OCI-LY3 (cell line): ENCODE results near the gene TGFBR1.

Experiments
- H2AFZ ChIP-seq: fragments of 200-600, 300-600 bp; shearing (Covaris generic); 2 replicates; pipeline ENCODE4 v1.6.0; 2014; ENCODE audit warnings: antibody characterized with exemption, low read depth, low read length
- H3K27ac ChIP-seq: fragments of 200-600, 300-600 bp; sonication (generic); 2 replicates; pipeline ENCODE4 v1.5.1; 2014; ENCODE audit warnings: mild to moderate bottlenecking, low read length, moderate library complexity, mixed read lengths
- H3K27me3 ChIP-seq: fragments of 200-600, 300-600 bp; sonication (generic); 2 replicates; pipeline ENCODE4 v1.6.1; 2014; ENCODE audit warnings: low read depth, low read length, mixed read lengths
- H3K36me3 ChIP-seq: fragments of 200-600, 300-600 bp; sonication (generic); replicated peaks from 2 replicates; pipeline ENCODE3; 2014; ENCODE audit warnings: low read depth, low read length, mixed read lengths
- H3K4me1 ChIP-seq: fragments of 300-600, 200-600 bp; sonication (generic); 2 replicates; pipeline ENCODE4 v1.6.1; 2014; ENCODE audit warnings: low read length, mixed read lengths
- H3K4me2 ChIP-seq: fragments of 200-600, 300-600 bp; sonication (generic); 2 replicates; pipeline ENCODE4 v1.6.1; 2014; ENCODE audit warnings: low read length, mixed read lengths
- H3K4me3 ChIP-seq: fragments of 300-600, 200-600 bp; sonication (generic); 2 replicates; pipeline ENCODE4 v1.5.1; 2014; ENCODE audit warnings: antibody characterized with exemption, mild to moderate bottlenecking, low read length, moderate library complexity
- H3K79me2 ChIP-seq: fragments of 300-600, 200-600 bp; shearing (Covaris generic); 2 replicates; pipeline ENCODE4 v1.6.1; 2014; ENCODE audit warnings: mild to moderate bottlenecking, low read length, mixed read lengths
- H3K9ac ChIP-seq: fragments of 300-600, 200-600 bp; shearing (Covaris generic); 2 replicates; pipeline ENCODE4 v1.6.0; 2014; ENCODE audit warnings: mild to moderate bottlenecking, low read length, moderate library complexity
- H3K9me3 ChIP-seq: fragments of 200-600, 300-600 bp; shearing (Covaris generic); 2 replicates; pipeline ENCODE4 v1.6.1; 2014; ENCODE audit warnings: low read length, mixed read lengths; ENCODE audit not compliant: insufficient read depth
- H4K20me1 ChIP-seq: fragments of 200-600, 300-600 bp; sonication (generic); 2 replicates; pipeline ENCODE4 v1.6.1; 2016; ENCODE audit warnings: low read length, mixed read lengths; ENCODE audit not compliant: insufficient read depth
- EZH2phosphoT487 ChIP-seq: fragments of 200-600 bp; shearing (Covaris generic); IDR thresholded peaks from 2 replicates; pipeline ENCODE4 v1.6.1; 2018; ENCODE audit warnings: antibody characterized with exemption, mixed run types, low read depth
- TF ChIP-seq, protein P1 (sequence below): fragments of 200-600, 300-600 bp; sonication (generic); IDR thresholded peaks from 2 replicates; pipeline ENCODE4 v1.5.1; 2014; ENCODE audit warnings: antibody characterized with exemption, low read length, low read depth

TGFBR1 gene

DNA sequence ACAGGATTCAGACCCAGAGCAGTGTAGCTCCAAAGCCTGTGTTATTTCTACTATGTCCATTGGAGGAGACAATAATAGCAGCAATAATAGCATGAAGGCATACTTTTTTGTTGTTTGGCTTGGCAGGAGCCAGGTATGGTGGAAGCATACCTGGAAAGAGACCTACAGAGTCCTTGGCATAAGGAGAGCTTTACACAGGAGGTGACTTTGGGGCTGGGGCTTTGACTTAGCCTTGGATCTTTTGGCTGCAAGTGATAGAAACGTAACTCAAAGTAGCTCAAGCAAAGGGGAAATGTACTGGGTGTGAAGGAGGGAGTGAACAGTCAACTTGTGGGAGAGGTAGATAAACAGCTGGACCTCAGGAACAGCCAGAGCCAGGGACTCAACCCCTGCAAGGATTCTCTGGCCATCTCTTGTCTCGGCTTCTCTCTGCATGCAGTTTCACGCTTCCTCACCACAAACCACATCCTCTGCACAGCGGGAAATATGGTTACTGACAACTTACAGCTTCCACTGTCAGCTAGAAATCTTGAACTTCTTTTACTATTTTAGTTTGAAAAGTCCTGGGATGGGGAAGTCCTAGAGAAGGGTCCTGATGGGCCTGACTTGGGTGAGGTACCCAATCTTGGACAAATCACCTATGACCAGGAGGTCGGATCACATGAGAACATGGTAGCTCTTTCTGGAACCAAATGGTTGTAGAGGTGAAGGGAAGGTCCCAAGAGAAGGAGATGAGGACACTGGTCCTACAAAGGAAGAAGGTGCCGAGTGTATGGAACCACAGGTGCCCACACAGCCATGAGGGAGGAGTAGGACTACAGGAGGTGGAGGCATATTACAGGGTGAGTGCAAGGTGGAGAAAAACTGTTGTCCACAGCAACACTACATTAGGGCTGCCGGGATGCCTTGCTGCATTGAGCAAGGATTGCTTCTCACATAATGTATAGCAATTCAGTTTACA, 47.0 kb upstream of the TGFBR1 start:
- Histone ChIP-seq H3K4me2 (peak overlapping the region; percentile 88), H3K27me3 (peaks cover 3% of the 10 kb centered on the region; the same call in 1 of the 2 replicates), H4K20me1 (no peaks in the 10 kb centered on the region), H2AFZ (peak overlapping the region; percentile 60; the same call in 1 of the 2 replicates), H3K36me3 (no peaks in the 10 kb centered on the region), H3K9me3 (no peaks in the 10 kb centered on the region), H3K27ac (peak overlapping the region; percentile 49), H3K79me2 (no peaks in the 10 kb centered on the region), H3K9ac (peak overlapping the region; percentile 37; the same call in 1 of the 2 replicates), H3K4me1 (peaks cover 35% of the 10 kb centered on the region), H3K4me3 (peak overlapping the region; percentile 56)
- TF ChIP-seq EZH2phosphoT487, result no peak
- TF ChIP-seq, protein P1, sequence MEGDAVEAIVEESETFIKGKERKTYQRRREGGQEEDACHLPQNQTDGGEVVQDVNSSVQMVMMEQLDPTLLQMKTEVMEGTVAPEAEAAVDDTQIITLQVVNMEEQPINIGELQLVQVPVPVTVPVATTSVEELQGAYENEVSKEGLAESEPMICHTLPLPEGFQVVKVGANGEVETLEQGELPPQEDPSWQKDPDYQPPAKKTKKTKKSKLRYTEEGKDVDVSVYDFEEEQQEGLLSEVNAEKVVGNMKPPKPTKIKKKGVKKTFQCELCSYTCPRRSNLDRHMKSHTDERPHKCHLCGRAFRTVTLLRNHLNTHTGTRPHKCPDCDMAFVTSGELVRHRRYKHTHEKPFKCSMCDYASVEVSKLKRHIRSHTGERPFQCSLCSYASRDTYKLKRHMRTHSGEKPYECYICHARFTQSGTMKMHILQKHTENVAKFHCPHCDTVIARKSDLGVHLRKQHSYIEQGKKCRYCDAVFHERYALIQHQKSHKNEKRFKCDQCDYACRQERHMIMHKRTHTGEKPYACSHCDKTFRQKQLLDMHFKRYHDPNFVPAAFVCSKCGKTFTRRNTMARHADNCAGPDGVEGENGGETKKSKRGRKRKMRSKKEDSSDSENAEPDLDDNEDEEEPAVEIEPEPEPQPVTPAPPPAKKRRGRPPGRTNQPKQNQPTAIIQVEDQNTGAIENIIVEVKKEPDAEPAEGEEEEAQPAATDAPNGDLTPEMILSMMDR, result no peak

DNA sequence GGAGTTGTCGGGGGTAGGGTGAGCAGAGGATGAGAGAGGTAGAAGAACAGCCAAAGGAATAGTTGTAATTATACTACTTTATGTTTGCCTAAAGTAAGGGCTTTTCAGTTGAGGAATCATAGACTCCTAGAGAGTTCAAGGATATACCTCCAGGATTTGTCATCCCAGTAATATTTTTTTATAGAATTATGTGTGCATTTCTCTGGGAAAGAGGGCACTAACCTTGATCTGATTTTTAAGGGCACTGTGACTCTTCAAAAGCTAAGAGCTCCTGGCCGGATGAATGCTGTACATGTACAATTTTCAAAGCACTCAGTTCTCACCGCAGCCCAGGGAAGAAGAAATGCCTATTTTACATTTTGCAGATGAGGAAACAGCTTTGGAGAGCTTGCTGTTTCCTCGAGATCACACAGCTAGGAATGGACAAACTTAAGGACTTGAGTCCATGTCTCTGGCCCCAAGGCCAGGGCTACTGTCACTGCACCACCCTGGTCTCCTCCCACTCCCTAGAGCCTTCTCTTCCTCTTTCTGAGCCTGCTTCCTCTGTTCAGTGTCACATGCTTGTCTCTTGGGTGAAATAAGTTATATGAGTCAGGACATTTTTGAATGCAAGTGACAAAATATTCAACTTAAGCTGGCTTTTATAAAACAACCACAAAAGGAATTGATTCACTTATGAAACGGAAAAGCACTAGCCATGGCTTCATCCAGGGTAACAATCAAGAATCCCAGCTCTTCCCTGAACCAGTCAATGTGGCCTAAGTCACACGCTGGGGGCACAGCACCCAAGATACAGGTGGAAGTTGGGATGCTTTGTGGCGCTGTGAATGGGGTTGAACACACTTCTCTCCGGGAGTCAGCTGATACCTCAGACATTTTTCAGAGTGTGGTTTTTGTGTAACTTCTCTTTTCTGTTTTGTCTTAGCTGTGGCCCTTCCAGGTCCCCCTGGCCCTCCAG, 45.7 kb upstream of the TGFBR1 start:
- no peaks in the 10 kb centered on the region for H4K20me1 ChIP-seq
- H3K9me3 ChIP-seq, result no peaks in the 10 kb centered on the region
- TF ChIP-seq, protein P1, result no peak
- TF ChIP-seq EZH2phosphoT487, result no peak
- H3K27ac ChIP-seq, result peak overlapping the region; percentile 82
- peak overlapping the region; percentile 21 for H3K4me3 ChIP-seq
- no peaks in the 10 kb centered on the region for H3K36me3 ChIP-seq
- no peaks in the 10 kb centered on the region for H3K79me2 ChIP-seq
- peak overlapping the region; percentile 75 for H2AFZ ChIP-seq
- peaks cover 35% of the 10 kb centered on the region for H3K4me1 ChIP-seq
- peak overlapping the region; percentile 88 for H3K4me2 ChIP-seq
- H3K9ac ChIP-seq, result peak overlapping the region; percentile 27; the same call in 1 of the 2 replicates
- peaks cover 3% of the 10 kb centered on the region; the same call in 1 of the 2 replicates for H3K27me3 ChIP-seq

DNA sequence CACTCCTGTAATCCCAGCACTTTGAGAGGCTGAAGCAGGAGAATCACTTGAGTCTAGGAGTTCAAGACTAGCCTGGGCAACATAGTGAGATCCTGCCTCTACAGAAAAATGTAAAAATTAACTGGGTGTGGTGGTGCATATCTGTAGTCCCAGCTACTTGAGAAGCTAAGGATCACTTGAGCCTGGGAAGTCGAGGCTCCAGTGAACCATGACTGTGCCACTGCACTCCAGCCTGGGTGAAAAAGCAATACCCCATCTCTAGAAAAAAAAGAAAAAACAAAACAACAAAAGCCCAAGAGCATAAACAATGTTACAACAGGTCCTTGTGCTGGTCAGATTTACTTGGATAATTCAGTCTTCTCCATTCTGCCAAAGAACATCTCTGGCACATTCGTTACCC, 44.3 kb upstream of the TGFBR1 start:
- TF ChIP-seq EZH2phosphoT487, result no peak
- TF ChIP-seq, protein P1, result no peak
- no peak overlapping the region for H3K9ac ChIP-seq
- no peak overlapping the region for H3K4me3 ChIP-seq
- no peak overlapping the region for H2AFZ ChIP-seq
- no peaks in the 10 kb centered on the region for H3K36me3 ChIP-seq
- no peak overlapping the region for H3K4me2 ChIP-seq
- no peak overlapping the region for H3K27ac ChIP-seq
- no peaks in the 10 kb centered on the region for H3K9me3 ChIP-seq
- peaks cover 3% of the 10 kb centered on the region; the same call in 1 of the 2 replicates for H3K27me3 ChIP-seq
- H3K4me1 ChIP-seq, result peaks cover 42% of the 10 kb centered on the region
- H4K20me1 ChIP-seq, result no peaks in the 10 kb centered on the region
- no peaks in the 10 kb centered on the region for H3K79me2 ChIP-seq
